Keratinocyte (primary cell): ENCODE data around the gene ZBTB38. TPM values are rescaled to one million over a fixed set of nuclear protein-coding genes. Genes with fewer than 3 reads are reported as not detected.

ENCODE experiments used
- DNase-seq: peaks from one replicate; pipeline ENCODE4 v3.0.0-alpha.2; 2011; ENCODE audit warnings: low read depth, missing footprints, low spot score
- FAIRE-seq: peaks from 2 replicates; lab custom pipeline; 2011; peaks lifted over from hg19 to GRCh38; lab: Jason Lieb, UNC
- H2AFZ ChIP-seq: 2 replicates; pipeline ENCODE4 v1.6.0; 2012; ENCODE audit warnings: low read length, control low read depth, inconsistent platforms; ENCODE audit not compliant: control insufficient read depth
- H3K27ac ChIP-seq: 2 replicates; pipeline ENCODE4 v1.5.1; 2011; ENCODE audit warnings: low read length; ENCODE audit not compliant: control insufficient read depth, insufficient read depth
- H3K27me3 ChIP-seq: 3 replicates; pipeline ENCODE4 v1.6.0; 2011; ENCODE audit warnings: low read length; ENCODE audit not compliant: control insufficient read depth, insufficient read depth; ENCODE audit errors: extremely low read depth
- H3K36me3 ChIP-seq, 2 experiments: 2 replicates in 1 of 2; 3 replicates in 1 of 2; pipeline ENCODE4 v1.5.1; 2011; ENCODE audit warnings: low read length in 2 of 2, mild to moderate bottlenecking in 1 of 2; ENCODE audit not compliant: control insufficient read depth in 2 of 2, insufficient read depth in 2 of 2; ENCODE audit errors: extremely low read depth in 1 of 2
- H3K4me1 ChIP-seq: 3 replicates; pipeline ENCODE4 v1.5.1; 2011; ENCODE audit warnings: low read length; ENCODE audit not compliant: control insufficient read depth, insufficient read depth; ENCODE audit errors: extremely low read depth
- H3K4me2 ChIP-seq: 3 replicates; pipeline ENCODE4 v1.6.0; 2011; ENCODE audit warnings: low read depth, low read length; ENCODE audit not compliant: control insufficient read depth, insufficient read depth; ENCODE audit errors: extremely low read depth
- H3K4me3 ChIP-seq, 3 experiments: fragments of 200-600 bp in 1 of 3; sonication (generic) in 1 of 3; 2 replicates in 2 of 3; 3 replicates in 1 of 3; pipeline ENCODE4 v1.5.1; 2011 to 2016; ENCODE audit warnings: low read length in 3 of 3, mild to moderate bottlenecking in 3 of 3, control low read depth in 2 of 3, inconsistent platforms in 1 of 3, low read depth in 1 of 3, mixed read lengths in 1 of 3, mixed run types in 1 of 3, moderate library complexity in 1 of 3; ENCODE audit not compliant: control insufficient read depth in 2 of 3, insufficient read depth in 2 of 3; ENCODE audit errors: extremely low read depth in 1 of 3
- H3K79me2 ChIP-seq: 2 replicates; pipeline ENCODE4 v1.6.0; 2012; ENCODE audit warnings: low read length; ENCODE audit not compliant: control insufficient read depth, insufficient read depth
- H3K9ac ChIP-seq: 3 replicates; pipeline ENCODE4 v1.6.0; 2011; ENCODE audit warnings: low read length; ENCODE audit not compliant: control insufficient read depth, insufficient read depth; ENCODE audit errors: extremely low read depth
- H3K9me1 ChIP-seq: 3 replicates; pipeline ENCODE4 v1.6.0; 2011; ENCODE audit warnings: low read length; ENCODE audit not compliant: control insufficient read depth, insufficient read depth; ENCODE audit errors: extremely low read depth
- H3K9me3 ChIP-seq: 2 replicates; pipeline ENCODE4 v1.5.1; 2012; ENCODE audit warnings: low read depth, low read length; ENCODE audit not compliant: control insufficient read depth
- H4K20me1 ChIP-seq: 3 replicates; pipeline ENCODE4 v1.6.0; 2011; ENCODE audit warnings: low read length; ENCODE audit not compliant: control insufficient read depth, insufficient read depth; ENCODE audit errors: extremely low read depth
- CTCF ChIP-seq, 3 experiments: IDR thresholded peaks in 1 of 3; conservative IDR thresholded peaks in 1 of 3; optimal IDR thresholded peaks in 1 of 3; 2 replicates in 2 of 3; 3 replicates in 1 of 3; pipeline versions ENCODE3 to v1.5.1; 2011; ENCODE audit warnings: low read length in 3 of 3, mild to moderate bottlenecking in 3 of 3, moderate library complexity in 2 of 3, control low read depth in 1 of 3, inconsistent platforms in 1 of 3; ENCODE audit not compliant: insufficient read depth in 2 of 3; ENCODE audit errors: extremely low read depth in 1 of 3
- EZH2 ChIP-seq: IDR thresholded peaks from one replicate; pipeline ENCODE4 v1.6.1; 2012; ENCODE audit warnings: inconsistent platforms, mild to moderate bottlenecking, low read length, moderate library complexity
- dilution Hi-C: fragments of 300-500 bp; cut with MboI; formaldehyde crosslinking; loops from one replicate; pipeline ENCODE4 v1.7.0; 2020; ENCODE audit warnings: low sequenced_read_pairs; ENCODE audit not compliant: extremely low pct_ligation_motif_present
- polyA plus RNA-seq, 5 experiments: library from polyadenylated mRNA; depleted of rRNA in 3 of 5; stranded (reverse) in 3 of 5; stranded (forward) in 1 of 5; unstranded in 1 of 5; fragments of >200 nt; gene quantifications; 1 replicate in 1 of 5; 2 replicates in 3 of 5; 3 replicates in 1 of 5; pipeline versions ENCODE4 v1.2.1 to v1.2.3, GENCODE V29; 2011 to 2012; ENCODE audit warnings: missing spikeins in 2 of 5, low read depth in 1 of 5, low replicate concordance in 1 of 5

ZBTB38 gene
- polyA plus RNA-seq, 1 donor (not counting 4 experiments of a cell fraction or from before 2014, with no cell fraction given), result 34.9 TPM

- Histone ChIP-seq H3K9ac (no peak overlapping the region), H3K9me1 (no peaks in the 10 kb centered on the region), H3K27ac (peak overlapping the region; percentile 32), H3K36me3 (peaks cover 2 to 3% of the 10 kb centered on the region in 2 experiments), H3K9me3 (no peaks in the 10 kb centered on the region), H3K27me3 (no peaks in the 10 kb centered on the region), H4K20me1 (no peaks in the 10 kb centered on the region), H3K4me1 (peaks cover 58% of the 10 kb centered on the region), H3K4me3 (no peak overlapping the region), H2AFZ (no peak overlapping the region), H3K4me2 (peak overlapping the region; percentile 12), H3K79me2 (no peaks in the 10 kb centered on the region)
- TF ChIP-seq CTCF (optimal IDR thresholded peaks at IDR 0.05 in 1 of 3, IDR thresholded peaks at IDR 0.05 in 1 of 3, conservative IDR thresholded peaks at IDR 0.05 in 1 of 3; ENCODE audit: extremely low read depth in 1 of 3, insufficient read depth in 2 of 3, low read length in 3 of 3) (peak in 2 of 3 experiments; percentile 28 to 33), EZH2 (no peak)
- no peak for DNase-seq
- FAIRE-seq, result peak; percentile 84
- dilution Hi-C loops, result no loop called here
Measured at GRCh38 chr3:141370065-141370533, 1.8 kb downstream of the ZBTB38 start.

GRCh38 chr3:141371882-141372281 is 3.6 kb downstream of the ZBTB38 start:
- Histone ChIP-seq H3K4me3 (no peak overlapping the region), H3K27me3 (no peaks in the 10 kb centered on the region), H3K4me1 (peaks cover 41% of the 10 kb centered on the region), H3K9ac (no peak overlapping the region), H2AFZ (no peak overlapping the region), H4K20me1 (no peaks in the 10 kb centered on the region), H3K36me3 (peaks cover 2 to 9% of the 10 kb centered on the region in 2 experiments), H3K9me1 (no peaks in the 10 kb centered on the region), H3K27ac (no peak overlapping the region), H3K79me2 (no peaks in the 10 kb centered on the region), H3K9me3 (no peaks in the 10 kb centered on the region), H3K4me2 (no peak overlapping the region)
- no peak for FAIRE-seq
- dilution Hi-C loops, result no loop called here
- no peak for TF ChIP-seq EZH2
- TF ChIP-seq CTCF (optimal IDR thresholded peaks at IDR 0.05 in 1 of 3, IDR thresholded peaks at IDR 0.05 in 1 of 3, conservative IDR thresholded peaks at IDR 0.05 in 1 of 3; ENCODE audit: extremely low read depth in 1 of 3, insufficient read depth in 2 of 3, low read length in 3 of 3), result no peak
- no peak for DNase-seq
